GM19193 (cell line): ENCODE measurements around the gene ZNF669.
A peak's percentile ranks its signal among the peaks of the same experiment; 100 is the strongest.

Experiments
- POLR2A ChIP-seq: IDR thresholded peaks from 4 replicates; pipeline ENCODE4 v1.6.1; 2011; ENCODE audit not compliant: insufficient read depth, insufficient read length; ENCODE audit errors: extremely low read depth

The ZNF669 gene

GRCh38 chr1:247103859-247104591 lies at the start of gene ZNF669:
Gene ZNF669, minus strand, starts transcription at chr1:247104356. Its CDS starts 157 bp downstream, at chr1:247104199.
- peak; percentile 91 for TF ChIP-seq POLR2A

- TF ChIP-seq POLR2A: no peak
These were observed 43.6 kb upstream of the ZNF669 start for GRCh38 chr1:247147781-247148180.

GRCh38 chr1:247146671-247147070 lies 42.5 kb upstream of the ZNF669 start:
- no peak for TF ChIP-seq POLR2A

- TF ChIP-seq POLR2A: no peak
These were observed 41.1 kb upstream of the ZNF669 start for GRCh38 chr1:247145279-247145678.

- no peak for TF ChIP-seq POLR2A
These were observed 27.1 kb upstream of the ZNF669 start for GRCh38 chr1:247131236-247131635.

GRCh38 chr1:247121382-247121781 lies 17.2 kb upstream of the ZNF669 start:
- no peak for TF ChIP-seq POLR2A

- no peak for TF ChIP-seq POLR2A
These were observed 15.6 kb upstream of the ZNF669 start for GRCh38 chr1:247119600-247120407.

GRCh38 chr1:247118946-247119446 lies 14.8 kb upstream of the ZNF669 start:
- no peak for TF ChIP-seq POLR2A

- no peak for TF ChIP-seq POLR2A
These were observed 11.4 kb upstream of the ZNF669 start for GRCh38 chr1:247115545-247115944.

- no peak for TF ChIP-seq POLR2A
These were observed 11.0 kb upstream of the ZNF669 start for GRCh38 chr1:247115141-247115510.

- no peak for TF ChIP-seq POLR2A
These were observed 10.4 kb upstream of the ZNF669 start for GRCh38 chr1:247114351-247115140.

GRCh38 chr1:247113733-247114271 lies 9.6 kb upstream of the ZNF669 start:
- no peak for TF ChIP-seq POLR2A

GRCh38 chr1:247113094-247113497 lies 8.9 kb upstream of the ZNF669 start:
- TF ChIP-seq POLR2A: no peak

- no peak for TF ChIP-seq POLR2A
These were observed 8.3 kb upstream of the ZNF669 start for GRCh38 chr1:247112479-247112781.
